Endothelial cell of umbilical vein (primary cell): Measurements from ENCODE around the gene ATXN3. TPM values are rescaled to one million over a fixed set of nuclear protein-coding genes. Genes with fewer than 3 reads are reported as not detected.

Experiments
- BruUV-seq: library from RNA; stranded (reverse); fragments of 400-500 nt; replicated peaks from 2 replicates; lab custom pipeline; 2021; lab: Mats Ljungman, UMichigan
- CTCF ChIA-PET: fragments of 300-600, 350-600 bp; sonication (Branson Sonifier 250); formaldehyde crosslinking; loops from one replicate; lab custom pipeline; 2021; ENCODE audit warnings: antibody characterized with exemption, inconsistent platforms; lab: Charles Lee
- POLR2A ChIA-PET: fragments of 300-600, 350-600 bp; sonication (Branson Sonifier 250); formaldehyde crosslinking; loops from one replicate; lab custom pipeline; 2021; ENCODE audit warnings: antibody characterized with exemption, inconsistent platforms; lab: Charles Lee
- DNase-seq: peaks from one replicate; pipeline ENCODE4 v3.0.0-alpha.2; 2011; ENCODE audit warnings: low read depth, low spot score
- FAIRE-seq: peaks from 2 replicates; lab custom pipeline; 2011; peaks lifted over from hg19 to GRCh38; lab: Jason Lieb, UNC
- H2AFZ ChIP-seq: 2 replicates; pipeline ENCODE4 v1.6.0; 2012; ENCODE audit warnings: low read depth, low read length, control low read depth, inconsistent platforms
- H3K27ac ChIP-seq: 2 replicates; pipeline ENCODE4 v1.5.1; 2011; ENCODE audit warnings: low read depth, mild to moderate bottlenecking, control low read depth, low read length, moderate library complexity; ENCODE audit not compliant: insufficient read depth
- H3K27me3 ChIP-seq, 2 experiments: 2 replicates each; pipeline versions ENCODE4 v1.6.0 to v1.6.1; 2011; ENCODE audit warnings: low read length in 2 of 2, mixed read lengths in 1 of 2; ENCODE audit not compliant: control insufficient read depth in 2 of 2, insufficient read depth in 2 of 2
- H3K36me3 ChIP-seq, 2 experiments: 2 replicates in 1 of 2; 3 replicates in 1 of 2; pipeline ENCODE4 v1.5.1; 2011; ENCODE audit warnings: low read length in 2 of 2, mild to moderate bottlenecking in 1 of 2, moderate library complexity in 1 of 2; ENCODE audit not compliant: control insufficient read depth in 2 of 2, insufficient read depth in 2 of 2; ENCODE audit errors: extremely low read depth in 1 of 2
- H3K4me1 ChIP-seq: 3 replicates; pipeline ENCODE4 v1.5.1; 2011; ENCODE audit warnings: mild to moderate bottlenecking, low read length; ENCODE audit not compliant: control insufficient read depth, insufficient read depth; ENCODE audit errors: extremely low read depth
- H3K4me2 ChIP-seq: 2 replicates; pipeline ENCODE4 v1.6.1; 2011; ENCODE audit warnings: low read length, control low read depth, mixed read lengths; ENCODE audit not compliant: insufficient read depth
- H3K4me3 ChIP-seq, 3 experiments: fragments of 200-600 bp in 1 of 3; sonication (generic), shearing (Covaris generic) in 1 of 3; replicated peaks in 1 of 3; 2 replicates each; pipeline ENCODE4 v1.5.1; 2011 to 2016; ENCODE audit warnings: control low read depth in 3 of 3, low read length in 3 of 3, mild to moderate bottlenecking in 2 of 3, inconsistent platforms in 1 of 3, low read depth in 1 of 3, moderate library complexity in 1 of 3; ENCODE audit not compliant: insufficient read depth in 1 of 3
- H3K79me2 ChIP-seq: 2 replicates; pipeline ENCODE4 v1.6.0; 2012; ENCODE audit warnings: low read length, inconsistent platforms; ENCODE audit not compliant: control insufficient read depth, insufficient read depth
- H3K9ac ChIP-seq: replicated peaks from 2 replicates; pipeline ENCODE3; 2011; ENCODE audit warnings: low read length, control low read depth; ENCODE audit not compliant: insufficient read depth; ENCODE audit errors: extremely low read depth
- H3K9me1 ChIP-seq: replicated peaks from 3 replicates; pipeline ENCODE4 v1.6.0; 2011; ENCODE audit warnings: mild to moderate bottlenecking, low read length; ENCODE audit not compliant: control insufficient read depth, insufficient read depth; ENCODE audit errors: extremely low read depth
- H3K9me3 ChIP-seq: replicated peaks from 2 replicates; pipeline ENCODE4 v1.5.1; 2012; ENCODE audit warnings: low read length, inconsistent platforms; ENCODE audit not compliant: control insufficient read depth, insufficient read depth
- H4K20me1 ChIP-seq: replicated peaks from 2 replicates; pipeline ENCODE3; 2011; ENCODE audit warnings: mild to moderate bottlenecking, low read length; ENCODE audit not compliant: control insufficient read depth, insufficient read depth; ENCODE audit errors: extremely low read depth
- FOS ChIP-seq: IDR thresholded peaks from 2 replicates; pipeline ENCODE4 v1.6.1; 2011; ENCODE audit warnings: mild to moderate bottlenecking, low read length, moderate library complexity, borderline replicate concordance; ENCODE audit not compliant: insufficient read depth
- JUN ChIP-seq: IDR thresholded peaks from 2 replicates; pipeline ENCODE4 v1.6.1; 2011; ENCODE audit warnings: borderline replicate concordance, low read depth; ENCODE audit not compliant: insufficient read length, insufficient read depth
- MYC ChIP-seq: IDR thresholded peaks from one replicate; pipeline ENCODE4 v1.6.1; 2011; ENCODE audit warnings: mild to moderate bottlenecking, low read depth, low read length
- POLR2A ChIP-seq: IDR thresholded peaks from 2 replicates; pipeline ENCODE4 v1.6.1; 2012; ENCODE audit warnings: low read depth, mild to moderate bottlenecking, control low read depth, low read length
- dilution Hi-C: fragments of 300-500 bp; cut with MboI; formaldehyde crosslinking; loops from one replicate; pipeline ENCODE4 v1.15.0; 2019; ENCODE audit warnings: low sequenced_read_pairs; ENCODE audit not compliant: extremely low pct_ligation_motif_present
- intact Hi-C: fragments of 100-400 bp; cut with micrococcal nuclease; formaldehyde crosslinking; loops from one replicate; pipeline ENCODE4 v1.10.0; 2022
- polyA plus RNA-seq, 4 experiments: library from polyadenylated mRNA; depleted of rRNA in 3 of 4; stranded (reverse) in 3 of 4; unstranded in 1 of 4; fragments of >200 nt; gene quantifications; 2 replicates each; pipeline versions ENCODE4 v1.2.1 to v1.2.3, GENCODE V29; 2011 to 2012; ENCODE audit warnings: missing spikeins in 1 of 4
- total RNA-seq: library from RNA; stranded (reverse); gene quantifications from 2 replicates; pipeline ENCODE4 v1.2.3, GENCODE V29; 2021
- TF ChIP-seq, protein P1 (sequence below): IDR thresholded peaks from 2 replicates; pipeline ENCODE4 v1.6.1; 2011; ENCODE audit not compliant: insufficient read depth, insufficient read length

Gene ATXN3
- total and polyA plus RNA-seq, 2 donors (not counting 3 experiments of a cell fraction or from before 2014, with no cell fraction given), result 7.9 to 30.2 TPM

DNA sequence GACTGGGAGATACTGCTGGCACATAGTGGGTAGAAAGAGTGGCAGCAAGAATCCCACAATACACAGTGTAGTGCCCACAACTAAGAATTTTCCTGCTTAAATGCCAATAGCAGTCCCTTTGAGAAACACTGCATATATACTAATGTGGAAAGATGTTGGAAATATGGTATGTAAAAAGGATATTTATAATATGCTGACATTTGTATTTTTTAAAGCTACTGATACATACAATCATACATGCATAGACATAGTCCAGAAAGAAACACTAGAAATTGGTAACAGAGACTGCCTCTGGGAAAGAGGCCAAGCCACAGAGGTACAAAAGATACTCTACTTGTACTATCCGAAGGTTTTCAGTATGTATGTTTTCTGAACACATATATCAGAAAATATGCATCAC is 96.8 kb downstream of the ATXN3 start:
- intact Hi-C loops (no loop called here), dilution Hi-C loops (no loop called here)
- CTCF ChIA-PET, result interaction anchor here (2.4 kb wide), 1 partner anchor 13 kb away, joined by 12 read pairs; no protein-coding TSS in a partner anchor
- Histone ChIP-seq H3K9me3 (no peaks in the 10 kb centered on the region), H3K36me3 (peaks cover 10 to 12% of the 10 kb centered on the region in 2 experiments), H3K4me1 (no peaks in the 10 kb centered on the region), H3K9ac (no peak overlapping the region), H3K9me1 (no peaks in the 10 kb centered on the region), H3K4me2 (no peak overlapping the region), H4K20me1 (no peaks in the 10 kb centered on the region), H3K27ac (no peak overlapping the region), H3K79me2 (no peaks in the 10 kb centered on the region), H3K27me3 (no peaks in the 10 kb centered on the region), H2AFZ (no peak overlapping the region), H3K4me3 (no peak overlapping the region)
- BruUV-seq, result no TSS peak
- no peak for DNase-seq
- POLR2A ChIA-PET, result no interaction called here
- TF ChIP-seq FOS (no peak), JUN (no peak), MYC (no peak), POLR2A (no peak)
- TF ChIP-seq, protein P1, sequence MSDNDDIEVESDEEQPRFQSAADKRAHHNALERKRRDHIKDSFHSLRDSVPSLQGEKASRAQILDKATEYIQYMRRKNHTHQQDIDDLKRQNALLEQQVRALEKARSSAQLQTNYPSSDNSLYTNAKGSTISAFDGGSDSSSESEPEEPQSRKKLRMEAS, result no peak
- no peak for FAIRE-seq

Other genes starting within 250 kb of the ATXN3 start
- gene TC2N, start 239.0 kb downstream of the ATXN3 start, total RNA-seq, result 0.40 TPM in 1 of 2 replicates, not detected in the other
- 0.08 TPM in 1 of 2 replicates, not detected in the other for gene TC2N, start 239.0 kb downstream of the ATXN3 start, polyA plus RNA-seq
- 27.6 and 44.9 TPM in 2 replicates for gene FBLN5, start 158.9 kb downstream of the ATXN3 start, total RNA-seq
- 33.1 and 35.7 TPM in 2 replicates for gene FBLN5, start 158.9 kb downstream of the ATXN3 start, polyA plus RNA-seq
- 51.7 and 58.0 TPM in 2 replicates for gene TRIP11, start 66.5 kb downstream of the ATXN3 start, total RNA-seq
- 6.0 and 7.0 TPM in 2 replicates for gene TRIP11, start 66.5 kb downstream of the ATXN3 start, polyA plus RNA-seq
- gene NDUFB1, start 15.1 kb upstream of the ATXN3 start, total RNA-seq, result 95.2 and 114 TPM in 2 replicates
- 135 and 267 TPM in 2 replicates for gene NDUFB1, start 15.1 kb upstream of the ATXN3 start, polyA plus RNA-seq
- 76.9 and 81.7 TPM in 2 replicates for gene CPSF2, start 15.4 kb upstream of the ATXN3 start, total RNA-seq
- gene CPSF2, start 15.4 kb upstream of the ATXN3 start, polyA plus RNA-seq, result 5.5 and 8.3 TPM in 2 replicates
- 0.07 and 0.14 TPM in 2 replicates for gene SLC24A4, start 216.6 kb upstream of the ATXN3 start, total RNA-seq
- 0.02 and 0.08 TPM in 2 replicates for gene SLC24A4, start 216.6 kb upstream of the ATXN3 start, polyA plus RNA-seq